Endodermal cell (in vitro differentiated cells): ENCODE data around the gene RIC1. TPM values are rescaled to one million over a fixed set of nuclear protein-coding genes. Genes with fewer than 3 reads are reported as not detected.

Source experiments
- DNase-seq: peaks from one replicate; pipeline ENCODE4 v3.0.0-alpha.2; 2017
- H3K27ac ChIP-seq: 2 replicates; pipeline ENCODE4 v1.5.1; 2013; ENCODE audit warnings: mild to moderate bottlenecking, low read depth, low read length, moderate library complexity
- H3K27me3 ChIP-seq: 2 replicates; pipeline ENCODE4 v1.6.1; 2013; ENCODE audit warnings: mild to moderate bottlenecking, low read length, moderate library complexity; ENCODE audit not compliant: insufficient read depth, control insufficient read depth, poor library complexity, severe bottlenecking
- H3K36me3 ChIP-seq: 2 replicates; pipeline ENCODE4 v1.7.0; 2013; ENCODE audit warnings: mild to moderate bottlenecking, low read length, moderate library complexity; ENCODE audit not compliant: control insufficient read depth, insufficient read depth
- H3K4me1 ChIP-seq: one replicate; pipeline ENCODE4 v1.7.0; 2013; ENCODE audit warnings: low read length; ENCODE audit not compliant: control insufficient read depth, insufficient read depth
- H3K4me3 ChIP-seq: 2 replicates; pipeline ENCODE4 v1.5.1; 2013; ENCODE audit warnings: mild to moderate bottlenecking, low read length, moderate library complexity
- H3K9ac ChIP-seq: 2 replicates; pipeline ENCODE4 v1.6.1; 2013; ENCODE audit warnings: mild to moderate bottlenecking, low read length, moderate library complexity; ENCODE audit not compliant: poor library complexity, severe bottlenecking; ENCODE audit errors: extremely low read depth
- H3K9me3 ChIP-seq: 2 replicates; pipeline ENCODE4 v1.6.1; 2013; ENCODE audit warnings: mild to moderate bottlenecking, low read length, moderate library complexity; ENCODE audit not compliant: control insufficient read depth
- H3K27ac Mint-ChIP-seq: 2 replicates; pipeline ENCODE4 v1.8.0; 2020; ENCODE audit warnings: mixed read lengths
- H3K27me3 Mint-ChIP-seq: 2 replicates; pipeline ENCODE4 v1.8.0; 2021; ENCODE audit warnings: mild to moderate bottlenecking, mixed read lengths; ENCODE audit not compliant: insufficient read depth
- H3K36me3 Mint-ChIP-seq: 2 replicates; pipeline ENCODE4 v1.8.0; 2020; ENCODE audit warnings: low read depth, mixed read lengths
- H3K4me1 Mint-ChIP-seq: 2 replicates; pipeline ENCODE4 v1.8.0; 2020; ENCODE audit warnings: mixed read lengths
- H3K4me3 Mint-ChIP-seq: 2 replicates; pipeline ENCODE4 v1.8.0; 2020; ENCODE audit warnings: mild to moderate bottlenecking, moderate library complexity, mixed read lengths
- H3K9me3 Mint-ChIP-seq: 2 replicates; pipeline ENCODE4 v1.8.0; 2020; ENCODE audit warnings: mild to moderate bottlenecking, mixed read lengths
- CTCF ChIP-seq: fragments of 200-600 bp; sonication (generic); conservative IDR thresholded peaks from 2 replicates; pipeline ENCODE4 v1.5.0; 2021; ENCODE audit warnings: antibody characterized with exemption, mild to moderate bottlenecking
- WGBS, 2 experiments: methylation state at CpG; one replicate each; pipeline versions ENCODE4 v1.1.5 to v1.1.7; 2013; ENCODE audit warnings: missing lambda C conversion rate in 2 of 2, mixed read lengths in 1 of 2; ENCODE audit not compliant: insufficient coverage in 1 of 2, insufficient read length in 1 of 2; 5-methylcytosine and 5-hydroxymethylcytosine counted together
- total RNA-seq, 2 donors: library from RNA; stranded (reverse); fragmentation: NEBNext Ultra II Directional in 1 of 2; extraction: Animal tissue kit (Norgen Biotek cat#: 25700) in 1 of 2; gene quantifications; 2 replicates in 1 of 2; 3 replicates in 1 of 2; pipeline ENCODE4 v1.2.1, GENCODE V29; 2021

RIC1 gene
- total RNA-seq, 2 donors from 2014 or later = 27.0 to 27.1 TPM

DNA sequence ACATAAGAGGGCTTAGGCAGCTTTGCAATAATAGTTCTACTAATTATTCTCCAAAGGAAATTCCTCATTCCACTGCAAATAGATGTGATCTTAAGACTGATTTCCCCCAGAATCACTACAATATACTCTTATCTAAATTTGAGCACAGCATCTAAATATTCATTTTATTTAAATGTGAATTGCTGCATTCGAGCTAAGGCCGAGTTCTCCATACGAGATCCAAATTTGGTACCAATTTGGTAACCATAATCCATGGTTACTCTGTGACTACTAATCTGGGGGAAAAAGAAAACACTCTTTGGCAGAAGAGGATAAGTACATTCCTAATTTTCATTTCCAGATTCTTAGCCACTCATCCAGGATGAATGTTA is 19.7 kb upstream of the RIC1 start:
- TF ChIP-seq CTCF = no peak
- peaks cover 8% of the 10 kb centered on the region for H3K9me3 Mint-ChIP-seq
- no peak overlapping the region for H3K4me3 Mint-ChIP-seq
- Histone ChIP-seq H3K27me3 (no peaks in the 10 kb centered on the region), H3K9ac (no peak overlapping the region), H3K36me3 (no peaks in the 10 kb centered on the region), H3K4me3 (no peak overlapping the region), H3K4me1 (no peaks in the 10 kb centered on the region), H3K9me3 (no peaks in the 10 kb centered on the region), H3K27ac (no peak overlapping the region)
- no peaks in the 10 kb centered on the region for H3K27me3 Mint-ChIP-seq
- no peaks in the 10 kb centered on the region for H3K36me3 Mint-ChIP-seq
- 89 to 98% methylated on average over 3 of the region's 3 CpGs for whole genome bisulfite sequencing, 2 experiments
- H3K27ac Mint-ChIP-seq = no peak overlapping the region
- DNase-seq = no peak
- H3K4me1 Mint-ChIP-seq = peaks cover 5% of the 10 kb centered on the region

DNA sequence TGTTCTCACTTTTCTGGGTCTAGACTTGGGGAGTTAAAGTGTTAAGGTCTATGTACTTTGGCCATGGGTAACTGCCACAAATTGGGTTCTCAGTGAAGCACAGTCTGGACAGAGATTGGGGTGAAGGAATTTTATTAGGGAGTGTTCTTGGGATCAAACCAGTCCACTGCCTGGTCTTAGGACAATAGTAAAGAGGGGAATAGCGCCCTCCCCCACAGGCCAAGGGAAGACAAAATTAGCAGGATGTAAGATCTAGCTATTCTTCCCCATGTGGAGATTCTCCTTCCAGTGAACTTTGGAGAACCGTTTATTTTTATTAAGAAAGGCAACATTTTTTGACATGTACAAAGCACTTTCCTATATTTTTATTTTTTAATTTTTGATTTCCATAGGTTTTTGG is 18.4 kb upstream of the RIC1 start:
- no peak for DNase-seq

DNA sequence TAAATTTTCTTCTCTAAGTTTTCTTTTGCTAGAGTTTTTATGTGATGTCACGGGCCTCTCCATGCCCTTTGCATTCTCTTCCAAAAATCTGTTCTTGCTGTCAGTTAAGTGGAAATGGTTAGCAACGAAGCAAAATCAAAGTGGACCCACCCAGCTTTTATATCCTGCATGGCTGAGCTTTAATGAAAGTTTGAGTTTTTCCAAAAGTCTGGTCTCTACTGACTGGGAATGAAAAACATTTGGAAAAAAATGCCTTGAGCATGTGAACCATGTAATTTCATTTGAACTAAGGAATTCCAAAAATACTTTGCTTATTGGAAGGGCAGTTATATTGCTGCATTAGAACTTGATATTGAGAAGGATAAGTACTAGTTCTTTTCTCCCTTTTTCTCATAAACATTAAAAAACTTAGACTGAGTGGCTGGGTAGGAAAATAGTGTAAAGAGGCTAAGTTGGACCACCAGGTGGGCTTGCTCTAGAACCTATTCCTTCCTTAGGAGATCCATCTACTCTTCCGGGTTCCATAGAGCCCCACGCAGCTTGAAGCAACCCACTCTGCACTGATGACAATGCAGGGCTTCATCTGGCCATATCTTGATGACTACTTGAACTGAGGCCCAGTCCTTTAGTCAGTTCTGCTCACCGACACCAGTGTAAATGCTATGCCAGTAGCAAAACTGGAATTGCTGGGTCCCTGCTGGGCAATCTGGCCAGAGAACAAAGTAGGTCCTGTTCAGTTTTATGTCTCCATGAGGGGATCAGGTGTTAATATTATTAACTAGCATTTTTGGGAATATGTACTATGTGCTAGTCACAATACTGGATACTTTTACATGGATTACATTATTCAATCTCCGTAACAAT is 17.4 kb upstream of the RIC1 start:
- Histone ChIP-seq H3K36me3 (no peaks in the 10 kb centered on the region), H3K9me3 (no peaks in the 10 kb centered on the region), H3K4me1 (no peaks in the 10 kb centered on the region), H3K27me3 (no peaks in the 10 kb centered on the region), H3K27ac (no peak overlapping the region), H3K9ac (no peak overlapping the region), H3K4me3 (no peak overlapping the region)
- H3K9me3 Mint-ChIP-seq = peaks cover 2% of the 10 kb centered on the region
- H3K4me3 Mint-ChIP-seq = no peak overlapping the region
- H3K27me3 Mint-ChIP-seq = no peaks in the 10 kb centered on the region
- WGBS, 2 experiments = 96% methylated on average over 2 to 6 of the region's 6 CpGs
- no peaks in the 10 kb centered on the region for H3K36me3 Mint-ChIP-seq
- DNase-seq = no peak
- peaks cover 5% of the 10 kb centered on the region for H3K4me1 Mint-ChIP-seq
- no peak overlapping the region for H3K27ac Mint-ChIP-seq
- TF ChIP-seq CTCF = no peak

More for the DNA sequence above, 18.4 kb upstream of the RIC1 start:
- no peaks in the 10 kb centered on the region for H3K36me3 Mint-ChIP-seq
- H3K27ac ChIP-seq = no peak overlapping the region
- H3K4me3 Mint-ChIP-seq = no peak overlapping the region
- H3K4me3 ChIP-seq = no peak overlapping the region
- H3K9ac ChIP-seq = no peak overlapping the region
- WGBS, 2 experiments = 76 to 90% methylated on average over 1 to 2 of the region's 2 CpGs
- peaks cover 8% of the 10 kb centered on the region for H3K9me3 Mint-ChIP-seq
- no peak overlapping the region for H3K27ac Mint-ChIP-seq
- H3K9me3 ChIP-seq = no peaks in the 10 kb centered on the region
- no peaks in the 10 kb centered on the region for H3K27me3 Mint-ChIP-seq
- no peaks in the 10 kb centered on the region for H3K4me1 ChIP-seq
- H3K27me3 ChIP-seq = no peaks in the 10 kb centered on the region
- no peaks in the 10 kb centered on the region for H3K36me3 ChIP-seq
- peak; percentile 35 for TF ChIP-seq CTCF
- peaks cover 5% of the 10 kb centered on the region for H3K4me1 Mint-ChIP-seq
